Aorta (tissue), 5 donors: ENCODE data around the gene TMC7. TPM values are rescaled to one million over a fixed set of nuclear protein-coding genes. Genes with fewer than 3 reads are reported as not detected.

Experiments used
- ATAC-seq: fragments of 200-7000 bp; cut with Tn5 transposase; one replicate; pipeline ENCODE4 v1.9.1; 2022; ENCODE audit warnings: moderate library complexity; ENCODE audit not compliant: low FRiP score
- DNase-seq, 2 donors: peaks; one replicate each; pipeline ENCODE4 v3.0.0-alpha.2; 2020
- H3K27ac ChIP-seq, 2 donors: one replicate each; pipeline ENCODE4 v1.5.1; 2013; ENCODE audit warnings: low read length in 2 of 2, mild to moderate bottlenecking in 2 of 2, moderate library complexity in 2 of 2, control low read depth in 1 of 2, inconsistent platforms in 1 of 2, low read depth in 1 of 2
- H3K27me3 ChIP-seq, 2 donors: one replicate each; pipeline ENCODE4 v1.6.1; 2013; ENCODE audit warnings: control low read depth in 1 of 2, low read length in 1 of 2, mild to moderate bottlenecking in 1 of 2, moderate library complexity in 1 of 2; ENCODE audit not compliant: insufficient read depth in 2 of 2, control insufficient read depth in 1 of 2
- H3K36me3 ChIP-seq, 2 donors: one replicate each; pipeline ENCODE4 v1.6.1; 2013; ENCODE audit warnings: control low read depth in 1 of 2, low read length in 1 of 2, mild to moderate bottlenecking in 1 of 2; ENCODE audit not compliant: insufficient read depth in 2 of 2, control insufficient read depth in 1 of 2
- H3K4me1 ChIP-seq, 2 donors: one replicate each; pipeline ENCODE4 v1.6.1; 2013; ENCODE audit warnings: low read length in 2 of 2, control low read depth in 1 of 2, mild to moderate bottlenecking in 1 of 2, moderate library complexity in 1 of 2; ENCODE audit not compliant: insufficient read depth in 2 of 2, control insufficient read depth in 1 of 2
- H3K4me3 ChIP-seq, 2 donors: one replicate each; pipeline ENCODE4 v1.5.1; 2013; ENCODE audit warnings: low read length in 2 of 2, control low read depth in 1 of 2, mild to moderate bottlenecking in 1 of 2
- H3K9me3 ChIP-seq: one replicate; pipeline ENCODE4 v1.6.1; 2013; ENCODE audit warnings: mild to moderate bottlenecking, low read length; ENCODE audit not compliant: control insufficient read depth
- WGBS, 2 donors: extraction: QIAGEN DNeasy Blood & Tissue Kit; methylation state at CpG; one replicate each; pipeline ENCODE4 v1.1.7; 2013; 5-methylcytosine and 5-hydroxymethylcytosine counted together
- intact Hi-C, 2 donors: fragments of 100-400 bp; cut with DNase I; formaldehyde crosslinking; loops; one replicate each; pipeline versions ENCODE4 v1.14.2 to v1.15.0; 2022
- polyA plus RNA-seq, 2 donors: library from polyadenylated mRNA; stranded (reverse); fragments of 200-250 nt; gene quantifications; one replicate each; pipeline ENCODE4 v1.2.3, GENCODE V29; 2013
- total RNA-seq, 2 donors: library from RNA; stranded (reverse); fragmentation: NEBNext Ultra II Directional; extraction: Animal tissue kit (Norgen Biotek cat#: 25700); gene quantifications; one replicate each; pipeline ENCODE4 v1.2.1, GENCODE V29; 2021
- donor health status: healthy with polysubstance abuse.
- donor health status: Bipolar disorder and iron deficiency.
- donor health status: DM: no; HTN: no; CAD: no.
- donor health status: DM: no; HTN: no; CAD: no.
- donor health status: DM: yes; HTN: yes; CAD: no.

Gene TMC7
- total and polyA plus RNA-seq, 4 donors, result 0.25 to 4.2 (median 0.97) TPM

GRCh38 chr16:19108409-19109287 is 124.9 kb downstream of the TMC7 start:
- no peak overlapping the region for H3K27ac ChIP-seq
- H3K36me3 ChIP-seq, result no peaks in the 10 kb centered on the region
- ATAC-seq, result no peak
- DNase-seq, result no peak
- no peaks in the 10 kb centered on the region for H3K27me3 ChIP-seq
- H3K4me1 ChIP-seq, result no peaks in the 10 kb centered on the region
- 93 to 94% methylated on average over 9 of the region's 9 CpGs for WGBS, 2 donors
- no peaks in the 10 kb centered on the region for H3K9me3 ChIP-seq
- intact Hi-C loops, result no loop called here
- H3K4me3 ChIP-seq, result no peak overlapping the region

DNA sequence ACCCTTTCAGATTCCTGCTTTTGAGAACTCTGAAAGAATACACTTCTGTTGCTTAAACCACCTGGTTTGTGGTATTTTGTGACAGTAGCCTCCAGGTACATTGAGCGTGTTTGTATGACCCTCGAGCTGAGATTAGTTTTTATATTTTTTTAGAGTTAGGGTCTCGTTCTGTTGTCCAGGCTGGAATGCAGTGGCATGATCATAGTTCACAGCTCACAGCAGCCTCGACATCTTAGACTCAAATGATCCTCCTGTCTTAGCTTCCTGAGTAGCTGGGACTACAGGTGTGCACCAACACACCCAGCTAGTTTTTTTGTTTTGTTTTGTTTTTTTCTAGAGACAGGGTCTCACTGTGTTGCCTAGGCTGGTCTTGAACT is 125.5 kb downstream of the TMC7 start:
- Histone ChIP-seq H3K9me3 (no peaks in the 10 kb centered on the region), H3K27ac (no peak overlapping the region), H3K4me3 (no peak overlapping the region), H3K36me3 (no peaks in the 10 kb centered on the region), H3K27me3 (no peaks in the 10 kb centered on the region), H3K4me1 (no peaks in the 10 kb centered on the region)
- intact Hi-C loops, result no loop called here
- WGBS, 2 donors, result 95 to 97% methylated on average over 4 of the region's 4 CpGs
- ATAC-seq (no peak), DNase-seq (no peak)

DNA sequence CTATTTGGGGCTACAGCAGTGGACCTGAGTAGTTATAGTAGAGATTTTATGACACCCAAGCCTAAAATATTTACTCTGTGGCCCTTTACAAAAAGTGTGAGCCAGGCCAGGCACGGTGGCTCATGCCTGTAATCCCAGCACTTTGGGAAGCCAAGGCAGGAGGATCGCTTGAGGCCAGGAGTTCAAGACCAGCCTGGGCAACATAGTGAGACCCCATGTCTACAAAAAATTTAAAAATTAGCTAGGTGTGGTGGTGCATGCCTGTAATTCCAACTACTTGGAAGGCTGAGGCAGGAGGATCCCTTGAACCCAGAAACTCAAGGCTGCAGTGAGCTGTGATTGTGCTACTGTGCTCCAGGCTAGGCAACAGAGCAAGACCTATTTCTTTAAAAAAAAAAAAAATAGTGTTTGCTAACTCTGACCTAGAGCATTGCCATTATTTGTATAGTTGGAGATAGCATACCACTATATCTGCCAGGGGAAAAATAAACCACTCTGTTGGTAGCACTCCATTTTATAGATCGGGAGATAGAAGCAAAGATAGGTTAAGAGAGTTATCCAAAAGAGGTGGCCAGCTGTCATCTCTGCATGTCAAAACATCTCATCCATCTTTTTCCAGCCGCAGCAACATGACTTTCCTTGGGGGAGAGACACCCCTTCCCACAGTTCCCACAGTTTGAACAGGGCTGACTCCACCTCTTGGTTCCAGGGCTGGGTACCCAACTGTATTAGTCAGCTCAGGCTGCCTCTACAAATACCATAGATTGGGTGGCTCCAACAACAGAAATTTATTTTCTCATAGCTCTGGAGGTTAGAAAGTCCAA is 127.0 kb downstream of the TMC7 start:
- ATAC-seq (no peak), DNase-seq (no peak)
- H3K4me3 ChIP-seq, result no peak overlapping the region
- no peaks in the 10 kb centered on the region for H3K4me1 ChIP-seq
- H3K36me3 ChIP-seq, result no peaks in the 10 kb centered on the region
- WGBS, 2 donors, result 73 to 75% methylated on average over 4 of the region's 4 CpGs
- no peaks in the 10 kb centered on the region for H3K27me3 ChIP-seq
- H3K9me3 ChIP-seq, result no peaks in the 10 kb centered on the region
- H3K27ac ChIP-seq, result no peak overlapping the region
- intact Hi-C loops, result loop anchor here in 1 of 2 donors (5.0 kb wide), 1 partner anchor 77 kb away; no protein-coding TSS in a partner anchor

GRCh38 chr16:19112099-19112407 is 128.3 kb downstream of the TMC7 start:
- no peaks in the 10 kb centered on the region for H3K27me3 ChIP-seq
- H3K9me3 ChIP-seq, result no peaks in the 10 kb centered on the region
- DNase-seq, result no peak
- no peaks in the 10 kb centered on the region for H3K36me3 ChIP-seq
- H3K27ac ChIP-seq, result no peak overlapping the region
- no peak for ATAC-seq
- 87 to 93% methylated on average over 2 of the region's 2 CpGs for WGBS, 2 donors
- H3K4me3 ChIP-seq, result no peak overlapping the region
- intact Hi-C loops, result loop anchor here in 1 of 2 donors (5.0 kb wide), 1 partner anchor 75 kb away; no protein-coding TSS in a partner anchor
- no peaks in the 10 kb centered on the region for H3K4me1 ChIP-seq

Other genes starting within 250 kb of the TMC7 start
- 1,000 to 10,000 TPM in 1 of 2 donors, 100 to 1,000 TPM in 1; 879 to 1,023 TPM for gene RPS15A, start 193.6 kb upstream of the TMC7 start, total RNA-seq
- 1,000 to 10,000 TPM; 2,909 to 8,103 TPM for gene RPS15A, start 193.6 kb upstream of the TMC7 start, polyA plus RNA-seq
- gene ARL6IP1, start 182.4 kb upstream of the TMC7 start, total RNA-seq, result 10 to 100 TPM; 58.6 to 69.4 TPM
- gene ARL6IP1, start 182.4 kb upstream of the TMC7 start, polyA plus RNA-seq, result 10 to 100 TPM; 57.6 to 60.1 TPM
- 100 to 1,000 TPM in 1 of 2 donors, 10 to 100 TPM in 1; 98.6 to 123 TPM for gene SMG1, start 57.5 kb upstream of the TMC7 start, total RNA-seq
- gene SMG1, start 57.5 kb upstream of the TMC7 start, polyA plus RNA-seq, result 10 to 100 TPM in 1 of 2 donors, 1 to 10 TPM in 1; 4.6 to 16.0 TPM
- 10 to 100 TPM; 18.7 to 19.2 TPM for gene COQ7, start 83.7 kb downstream of the TMC7 start, total RNA-seq
- gene COQ7, start 83.7 kb downstream of the TMC7 start, polyA plus RNA-seq, result 10 to 100 TPM; 12.2 to 16.8 TPM
- 10 to 100 TPM; 71.5 to 88.9 TPM for gene ITPRIPL2, start 130.0 kb downstream of the TMC7 start, total RNA-seq
- 10 to 100 TPM; 15.7 to 19.1 TPM for gene ITPRIPL2, start 130.0 kb downstream of the TMC7 start, polyA plus RNA-seq
- gene SYT17, start 184.3 kb downstream of the TMC7 start, total RNA-seq, result 1 to 10 TPM; 2.5 to 4.3 TPM
- 1 to 10 TPM; 2.5 to 2.6 TPM for gene SYT17, start 184.3 kb downstream of the TMC7 start, polyA plus RNA-seq